ENCODE data around the gene SHOC2.

GRCh38 chr10:111035542-111035941 is 116.1 kb downstream of the SHOC2 start:
- TF ChIP-seq, protein P1, sequence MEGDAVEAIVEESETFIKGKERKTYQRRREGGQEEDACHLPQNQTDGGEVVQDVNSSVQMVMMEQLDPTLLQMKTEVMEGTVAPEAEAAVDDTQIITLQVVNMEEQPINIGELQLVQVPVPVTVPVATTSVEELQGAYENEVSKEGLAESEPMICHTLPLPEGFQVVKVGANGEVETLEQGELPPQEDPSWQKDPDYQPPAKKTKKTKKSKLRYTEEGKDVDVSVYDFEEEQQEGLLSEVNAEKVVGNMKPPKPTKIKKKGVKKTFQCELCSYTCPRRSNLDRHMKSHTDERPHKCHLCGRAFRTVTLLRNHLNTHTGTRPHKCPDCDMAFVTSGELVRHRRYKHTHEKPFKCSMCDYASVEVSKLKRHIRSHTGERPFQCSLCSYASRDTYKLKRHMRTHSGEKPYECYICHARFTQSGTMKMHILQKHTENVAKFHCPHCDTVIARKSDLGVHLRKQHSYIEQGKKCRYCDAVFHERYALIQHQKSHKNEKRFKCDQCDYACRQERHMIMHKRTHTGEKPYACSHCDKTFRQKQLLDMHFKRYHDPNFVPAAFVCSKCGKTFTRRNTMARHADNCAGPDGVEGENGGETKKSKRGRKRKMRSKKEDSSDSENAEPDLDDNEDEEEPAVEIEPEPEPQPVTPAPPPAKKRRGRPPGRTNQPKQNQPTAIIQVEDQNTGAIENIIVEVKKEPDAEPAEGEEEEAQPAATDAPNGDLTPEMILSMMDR (IDR thresholded peaks at IDR 0.05; ENCODE audit: low read depth, low read length): no peak
- TF ChIP-seq MYC (IDR thresholded peaks at IDR 0.05; ENCODE audit: low read depth, low read length) (no peak), POLR2A (IDR thresholded peaks at IDR 0.05; ENCODE audit: extremely low read depth, insufficient read length) (no peak)
- TF ChIP-seq, protein P2, sequence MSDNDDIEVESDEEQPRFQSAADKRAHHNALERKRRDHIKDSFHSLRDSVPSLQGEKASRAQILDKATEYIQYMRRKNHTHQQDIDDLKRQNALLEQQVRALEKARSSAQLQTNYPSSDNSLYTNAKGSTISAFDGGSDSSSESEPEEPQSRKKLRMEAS (IDR thresholded peaks at IDR 0.05; ENCODE audit: low read depth, low read length): no peak
